B cell (primary cell): ENCODE data around the gene NME3. TPM values are rescaled to one million over a fixed set of nuclear protein-coding genes. Genes with fewer than 3 reads are reported as not detected.
A peak's percentile ranks its signal among the peaks of the same experiment; 100 is the strongest.

Source experiments
- ATAC-seq: fragments of 200-7000 bp; cut with Tn5 transposase; one replicate; pipeline ENCODE4 v1.10.0; 2021; ENCODE audit warnings: low read depth, mild to moderate bottlenecking, moderate number of reproducible peaks, moderate library complexity
- CTCF ChIA-PET: fragments of 350-600 bp; sonication (Branson Sonifier 250); formaldehyde crosslinking; loops from one replicate; lab custom pipeline; 2021; ENCODE audit warnings: antibody characterized with exemption, inconsistent platforms; lab: Charles Lee
- POLR2A ChIA-PET: fragments of 350-600 bp; sonication (Branson Sonifier 250); formaldehyde crosslinking; loops from one replicate; lab custom pipeline; 2021; ENCODE audit warnings: antibody characterized with exemption; lab: Charles Lee
- DNase-seq: peaks from one replicate; pipeline ENCODE4 v3.0.0; 2013
- H2AFZ ChIP-seq: 2 replicates; pipeline ENCODE4 v1.6.1; 2012; ENCODE audit warnings: mild to moderate bottlenecking, low read depth, low read length; ENCODE audit not compliant: insufficient read depth, poor library complexity, severe bottlenecking
- H3K27ac ChIP-seq, 2 donors: 1 replicate in 1 of 2; 2 replicates in 1 of 2; pipeline ENCODE4 v1.5.1; 2012 to 2013; ENCODE audit warnings: low read length in 2 of 2, mild to moderate bottlenecking in 2 of 2, moderate library complexity in 1 of 2
- H3K27me3 ChIP-seq, 4 experiments: fragments of 200-600 bp in 1 of 4; sonication (generic) in 1 of 4; replicated peaks in 1 of 4; 1 replicate in 2 of 4; 2 replicates in 2 of 4; pipeline versions ENCODE4 v1.6.1 to v1.7.0; 2013 to 2016; ENCODE audit warnings: low read length in 3 of 4, mild to moderate bottlenecking in 2 of 4, mixed read lengths in 1 of 4, moderate library complexity in 1 of 4; ENCODE audit not compliant: insufficient read depth in 4 of 4, control insufficient read depth in 3 of 4; ENCODE audit errors: control extremely low read depth in 1 of 4
- H3K36me3 ChIP-seq, 2 experiments: replicated peaks in 1 of 2; 1 replicate in 1 of 2; 2 replicates in 1 of 2; pipeline versions ENCODE4 v1.6.1 to v1.7.1; 2013; ENCODE audit warnings: low read length in 1 of 2; ENCODE audit not compliant: insufficient read depth in 2 of 2, control insufficient read depth in 1 of 2; ENCODE audit errors: control extremely low read depth in 1 of 2, extremely low read depth in 1 of 2
- H3K4me1 ChIP-seq, 2 donors: fragments of 200-600 bp in 1 of 2; sonication (generic) in 1 of 2; 1 replicate in 1 of 2; 2 replicates in 1 of 2; pipeline versions ENCODE4 v1.5.1 to v1.6.1; 2013 to 2017; ENCODE audit warnings: low read length in 2 of 2; ENCODE audit not compliant: control insufficient read depth in 2 of 2, insufficient read depth in 2 of 2
- H3K4me2 ChIP-seq: replicated peaks from 2 replicates; pipeline ENCODE3; 2012; ENCODE audit warnings: mild to moderate bottlenecking, low read depth, low read length; ENCODE audit not compliant: poor library complexity, severe bottlenecking
- H3K4me3 ChIP-seq, 5 experiments: fragments of 200-600 bp in 1 of 5; sonication (generic) in 1 of 5; 1 replicate in 3 of 5; 2 replicates in 2 of 5; pipeline versions ENCODE4 v1.5.1 to v1.7.0; 2011 to 2016; ENCODE audit warnings: low read length in 4 of 5, mild to moderate bottlenecking in 4 of 5, low read depth in 2 of 5, control low read depth in 1 of 5, moderate library complexity in 1 of 5; ENCODE audit not compliant: insufficient read depth in 1 of 5; ENCODE audit errors: control extremely low read depth in 1 of 5, extremely low read depth in 1 of 5
- H3K79me2 ChIP-seq: fragments of 200-600 bp; sonication (generic); one replicate; pipeline ENCODE4 v1.6.0; 2016; ENCODE audit warnings: low read length; ENCODE audit not compliant: control insufficient read depth, insufficient read depth
- H3K9ac ChIP-seq: fragments of 200-600 bp; sonication (generic); 2 replicates; pipeline ENCODE4 v1.6.1; 2017; ENCODE audit warnings: mild to moderate bottlenecking, low read length, moderate library complexity
- H3K9me3 ChIP-seq, 3 donors: one replicate each; pipeline versions ENCODE4 v1.6.1 to v1.7.1; 2013; ENCODE audit warnings: low read length in 2 of 3; ENCODE audit not compliant: control insufficient read depth in 2 of 3, insufficient read depth in 1 of 3; ENCODE audit errors: control extremely low read depth in 1 of 3
- H4K20me1 ChIP-seq: 2 replicates; pipeline ENCODE4 v1.6.0; 2012; ENCODE audit warnings: mild to moderate bottlenecking, low read length; ENCODE audit not compliant: insufficient read depth, control insufficient read depth, poor library complexity, severe bottlenecking
- H3K27ac Mint-ChIP-seq: one replicate; pipeline ENCODE4 v1.8.0; 2021; ENCODE audit warnings: mixed read lengths
- H3K27me3 Mint-ChIP-seq: one replicate; pipeline ENCODE4 v1.8.0; 2021; ENCODE audit warnings: mixed read lengths
- H3K4me1 Mint-ChIP-seq: one replicate; pipeline ENCODE4 v1.8.0; 2021; ENCODE audit warnings: mixed read lengths
- H3K4me3 Mint-ChIP-seq: one replicate; pipeline ENCODE4 v1.8.0; 2021; ENCODE audit warnings: mixed read lengths
- H3K9me3 Mint-ChIP-seq: one replicate; pipeline ENCODE4 v1.8.0; 2022; ENCODE audit warnings: mixed read lengths; ENCODE audit not compliant: insufficient read depth
- EZH2 ChIP-seq: IDR thresholded peaks from 2 replicates; pipeline ENCODE4 v1.6.1; 2012; ENCODE audit warnings: borderline replicate concordance, low read depth, mild to moderate bottlenecking, moderate library complexity, low read length; ENCODE audit not compliant: insufficient read depth, poor library complexity, severe bottlenecking
- WGBS: methylation state at CpG from one replicate; pipeline ENCODE4 v1.1.5; 2013; ENCODE audit warnings: missing lambda C conversion rate; ENCODE audit not compliant: insufficient coverage; 5-methylcytosine and 5-hydroxymethylcytosine counted together
- intact Hi-C: fragments of 100-400 bp; cut with micrococcal nuclease; formaldehyde crosslinking; loops from one replicate; pipeline ENCODE4 v1.10.0; 2022
- polyA plus RNA-seq: library from polyadenylated mRNA; depleted of rRNA; stranded (reverse); fragments of >200 nt; gene quantifications from 2 replicates; pipeline ENCODE4 v1.2.3, GENCODE V29; 2012
- total RNA-seq, 2 donors: library from RNA; stranded (reverse); fragments of 120-200 nt in 1 of 2; gene quantifications; 1 replicate in 1 of 2; 2 replicates in 1 of 2; pipeline versions ENCODE4 v1.2.3 to v1.2.4, GENCODE V29; 2013 to 2022
- TF ChIP-seq, protein P1 (sequence below): fragments of 200-600 bp; IDR thresholded peaks from one replicate; pipeline ENCODE4 v1.8.0; 2022; ENCODE audit warnings: antibody characterized with exemption, mild to moderate bottlenecking

The NME3 gene
- total and polyA plus RNA-seq, 2 donors (not counting 1 experiment from before 2014, with no cell fraction given), result 63.2 to 150 TPM

DNA sequence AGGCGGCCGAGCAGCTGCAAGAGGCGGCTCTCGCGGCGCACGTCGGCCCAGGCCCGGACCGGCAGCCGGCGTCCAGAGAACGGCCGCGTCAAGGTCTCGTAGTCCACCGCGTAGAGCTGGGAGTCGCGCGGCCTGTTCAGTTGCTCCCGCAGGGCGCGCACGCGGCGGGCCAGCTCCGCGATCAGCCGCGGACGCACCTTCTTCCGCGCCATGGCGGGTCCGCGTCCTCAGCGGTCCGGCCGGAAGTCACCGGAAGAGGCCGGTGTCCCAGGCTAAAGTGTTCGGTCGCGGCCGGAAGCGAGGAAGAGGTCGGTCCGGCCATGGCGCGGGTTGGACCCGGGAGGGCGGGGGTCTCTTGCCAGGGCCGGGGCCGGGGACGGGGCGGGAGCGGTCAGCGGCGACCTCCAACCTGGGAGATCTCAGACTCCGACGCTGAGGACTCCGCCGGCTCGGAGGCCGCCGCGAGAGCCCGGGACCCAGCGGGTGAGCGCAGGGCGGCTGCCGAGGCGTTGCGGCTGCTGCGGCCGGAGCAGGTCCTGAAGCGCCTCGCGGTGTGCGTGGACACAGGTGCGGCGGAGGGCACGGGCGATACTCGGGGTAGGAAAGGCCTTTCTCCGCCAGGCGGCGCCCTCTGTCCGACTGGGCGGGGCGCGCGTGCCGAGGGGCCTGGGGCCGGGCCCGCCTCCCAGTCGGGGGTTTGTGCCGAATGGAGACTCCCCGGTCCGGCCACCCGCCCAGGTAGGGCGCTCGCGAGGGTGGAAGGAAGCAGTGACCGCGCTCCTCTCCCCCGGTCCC, 1.8 kb upstream of the NME3 start, which contains the start of gene MRPS34:
TSS of gene MRPS34 (minus strand) at position 227 of the 795 bp plus-strand sequence. CDS start at position 212, 15 bp downstream.
- Mint-ChIP-seq H3K27me3 (no peaks in the 10 kb centered on the region), H3K27ac (peak within 1 kb of the TSS; percentile 97), H3K4me1 (peaks cover 27% of the 10 kb centered on the region), H3K9me3 (no peaks in the 10 kb centered on the region), H3K4me3 (peak within 1 kb of the TSS; percentile 95)
- DNase-seq, result peak; percentile 89
- peaks cover 22 to 41% of the 10 kb centered on the region in 2 donors for H3K4me1 ChIP-seq
- peak; percentile 61 for ATAC-seq
- H3K4me3 ChIP-seq, result peak within 1 kb of the TSS; percentile 53 to 87 (median 82)
- H2AFZ ChIP-seq, result peak within 1 kb of the TSS; percentile 81
- intact Hi-C loops, result loop anchor here (1.0 to 5.0 kb wide), 5 partner anchors 9 to 361 kb away; partner anchors contain the start of genes FAHD1, HAGH, MAPK8IP3 and NUBP2
- H3K27ac ChIP-seq, result peak within 1 kb of the TSS; percentile 38 to 90
- peaks cover 0 to 28% of the 10 kb centered on the region in 2 experiments for H3K36me3 ChIP-seq
- CTCF ChIA-PET, result interaction anchor here (1.2 to 3.2 kb wide), 3 partner anchors 8 to 67 kb away, joined by 4 to 15 read pairs (median 8); partner anchors contain the start of genes MAPK8IP3, NUBP2 and SPSB3
- no peaks in the 10 kb centered on the region for H3K9me3 ChIP-seq
- H3K4me2 ChIP-seq, result peak within 1 kb of the TSS; percentile 99
- WGBS, result under 1% methylated on average over 108 of the region's 108 CpGs
- peaks cover 31% of the 10 kb centered on the region for H3K79me2 ChIP-seq
- H3K27me3 ChIP-seq, result no peaks in the 10 kb centered on the region
- peak within 1 kb of the TSS; percentile 84 for H3K9ac ChIP-seq
- H4K20me1 ChIP-seq, result peaks cover 60% of the 10 kb centered on the region
- TF ChIP-seq EZH2, result no peak
- TF ChIP-seq, protein P1, sequence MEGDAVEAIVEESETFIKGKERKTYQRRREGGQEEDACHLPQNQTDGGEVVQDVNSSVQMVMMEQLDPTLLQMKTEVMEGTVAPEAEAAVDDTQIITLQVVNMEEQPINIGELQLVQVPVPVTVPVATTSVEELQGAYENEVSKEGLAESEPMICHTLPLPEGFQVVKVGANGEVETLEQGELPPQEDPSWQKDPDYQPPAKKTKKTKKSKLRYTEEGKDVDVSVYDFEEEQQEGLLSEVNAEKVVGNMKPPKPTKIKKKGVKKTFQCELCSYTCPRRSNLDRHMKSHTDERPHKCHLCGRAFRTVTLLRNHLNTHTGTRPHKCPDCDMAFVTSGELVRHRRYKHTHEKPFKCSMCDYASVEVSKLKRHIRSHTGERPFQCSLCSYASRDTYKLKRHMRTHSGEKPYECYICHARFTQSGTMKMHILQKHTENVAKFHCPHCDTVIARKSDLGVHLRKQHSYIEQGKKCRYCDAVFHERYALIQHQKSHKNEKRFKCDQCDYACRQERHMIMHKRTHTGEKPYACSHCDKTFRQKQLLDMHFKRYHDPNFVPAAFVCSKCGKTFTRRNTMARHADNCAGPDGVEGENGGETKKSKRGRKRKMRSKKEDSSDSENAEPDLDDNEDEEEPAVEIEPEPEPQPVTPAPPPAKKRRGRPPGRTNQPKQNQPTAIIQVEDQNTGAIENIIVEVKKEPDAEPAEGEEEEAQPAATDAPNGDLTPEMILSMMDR, result peak; percentile 88
- POLR2A ChIA-PET, result interaction anchor here (0.6 to 4.4 kb wide), 7 partner anchors 10 to 1275 kb away, joined by 3 to 27 read pairs (median 3); partner anchors contain the start of genes NUBP2 and SPSB3
